C4-2B (cell line): Measurements from ENCODE around the gene SHQ1.
"Not testable (repeated sequence)": the region's sequence is repeated elsewhere in the genome, so short reads cannot be mapped to it uniquely, and the experiment has no call there.

Experiments
- H3K27ac ChIP-seq: fragments of 450-650 bp; 2 replicates; pipeline ENCODE4 v1.5.1; 2017
- ZFX ChIP-seq: fragments of 450-650 bp; IDR thresholded peaks from 2 replicates; pipeline ENCODE4 v1.6.1; 2017
- TF ChIP-seq, protein P1 (sequence below): fragments of 450-650 bp; conservative IDR thresholded peaks from 2 replicates; pipeline ENCODE4 v1.5.1; 2017; ENCODE audit warnings: mild to moderate bottlenecking

SHQ1 gene

DNA sequence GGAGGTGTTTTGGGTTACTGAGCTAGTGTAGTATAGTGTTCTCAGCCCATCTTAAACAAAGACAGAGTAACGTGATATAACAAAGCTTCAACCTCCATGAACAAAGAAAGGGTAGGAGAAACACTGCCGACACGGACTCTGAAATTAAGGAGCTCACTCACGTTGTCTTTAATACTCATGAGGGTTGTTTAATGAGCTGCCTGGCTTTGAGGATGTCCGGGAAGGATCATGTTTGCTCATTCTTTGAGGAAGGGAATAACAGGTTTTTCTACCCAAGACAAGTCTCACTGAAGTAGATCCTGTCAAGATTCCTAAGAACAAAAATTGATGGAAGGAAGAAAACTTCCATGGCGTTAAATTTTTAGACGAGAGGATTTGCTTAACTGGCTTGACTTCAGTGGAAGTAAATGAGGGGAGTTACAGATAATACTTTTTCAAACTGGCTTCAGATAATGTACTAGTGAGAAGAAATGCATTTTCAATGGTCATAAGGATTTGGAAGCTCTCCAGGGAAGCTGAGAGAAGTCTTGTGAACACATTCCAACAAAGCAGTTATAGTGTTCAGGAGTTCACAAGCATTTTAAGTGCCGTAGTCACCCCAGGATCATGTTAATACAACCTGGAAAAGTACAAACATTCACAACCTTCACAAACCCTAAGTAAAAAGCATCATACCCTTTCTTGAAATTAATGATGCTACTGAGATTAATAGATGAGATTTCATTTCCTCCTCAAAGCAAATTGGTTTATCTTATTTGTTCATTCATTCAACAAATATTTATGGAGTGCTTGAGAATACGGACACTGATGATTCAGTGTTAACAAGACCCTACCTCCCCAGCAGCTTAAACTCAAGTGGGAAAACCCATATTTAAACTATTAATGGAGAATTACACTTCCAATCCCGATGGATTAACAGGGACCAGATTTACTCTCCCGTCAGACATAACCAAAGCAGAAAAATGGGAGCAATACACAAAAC is 101.5 kb downstream of the SHQ1 start:
- no peak for TF ChIP-seq ZFX
- TF ChIP-seq, protein P1, sequence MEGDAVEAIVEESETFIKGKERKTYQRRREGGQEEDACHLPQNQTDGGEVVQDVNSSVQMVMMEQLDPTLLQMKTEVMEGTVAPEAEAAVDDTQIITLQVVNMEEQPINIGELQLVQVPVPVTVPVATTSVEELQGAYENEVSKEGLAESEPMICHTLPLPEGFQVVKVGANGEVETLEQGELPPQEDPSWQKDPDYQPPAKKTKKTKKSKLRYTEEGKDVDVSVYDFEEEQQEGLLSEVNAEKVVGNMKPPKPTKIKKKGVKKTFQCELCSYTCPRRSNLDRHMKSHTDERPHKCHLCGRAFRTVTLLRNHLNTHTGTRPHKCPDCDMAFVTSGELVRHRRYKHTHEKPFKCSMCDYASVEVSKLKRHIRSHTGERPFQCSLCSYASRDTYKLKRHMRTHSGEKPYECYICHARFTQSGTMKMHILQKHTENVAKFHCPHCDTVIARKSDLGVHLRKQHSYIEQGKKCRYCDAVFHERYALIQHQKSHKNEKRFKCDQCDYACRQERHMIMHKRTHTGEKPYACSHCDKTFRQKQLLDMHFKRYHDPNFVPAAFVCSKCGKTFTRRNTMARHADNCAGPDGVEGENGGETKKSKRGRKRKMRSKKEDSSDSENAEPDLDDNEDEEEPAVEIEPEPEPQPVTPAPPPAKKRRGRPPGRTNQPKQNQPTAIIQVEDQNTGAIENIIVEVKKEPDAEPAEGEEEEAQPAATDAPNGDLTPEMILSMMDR = no peak
- peak overlapping the region; percentile 94 for H3K27ac ChIP-seq

DNA sequence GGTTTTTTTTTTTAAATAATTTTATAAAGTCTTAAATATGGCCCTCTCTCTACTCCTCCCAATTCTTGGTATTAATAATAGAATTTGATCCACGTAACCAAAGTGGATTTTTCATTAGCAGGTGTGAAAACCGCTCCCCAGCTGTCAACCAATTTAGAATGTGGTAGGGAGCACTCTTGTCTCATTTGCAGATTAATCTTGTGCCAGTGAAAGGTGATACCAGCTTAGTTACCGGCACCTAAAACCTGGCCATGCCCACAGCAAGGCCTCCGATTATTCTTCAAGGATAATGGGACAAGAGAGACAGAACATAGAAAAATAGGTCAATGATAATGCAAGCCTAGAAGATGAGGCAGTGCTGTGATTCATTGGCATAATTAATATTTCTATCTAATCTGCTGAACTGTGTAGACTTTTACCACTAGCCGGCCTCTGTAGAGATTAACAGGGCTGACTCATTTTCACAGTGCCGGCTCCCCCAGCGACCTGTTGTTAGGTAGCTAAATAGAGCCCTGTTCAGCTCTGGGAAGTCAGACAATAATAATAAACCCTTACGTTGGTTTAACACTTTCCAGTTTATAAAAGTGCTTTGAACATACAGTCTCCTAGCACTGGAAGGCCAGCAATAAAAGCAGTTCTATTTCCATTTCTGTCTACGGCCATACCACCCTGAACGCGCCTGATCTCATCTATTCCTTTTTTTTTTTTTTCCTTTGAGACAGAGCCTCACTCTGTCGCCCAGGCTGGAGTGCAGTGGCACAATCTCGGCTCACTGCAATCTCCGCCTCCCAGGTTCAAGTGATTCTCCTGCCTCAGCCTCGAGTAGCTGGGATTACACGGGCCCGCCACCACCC is 102.9 kb downstream of the SHQ1 start:
- H3K27ac ChIP-seq = peak overlapping the region; percentile 88
- no peak for TF ChIP-seq ZFX
- TF ChIP-seq, protein P1 = no peak

DNA sequence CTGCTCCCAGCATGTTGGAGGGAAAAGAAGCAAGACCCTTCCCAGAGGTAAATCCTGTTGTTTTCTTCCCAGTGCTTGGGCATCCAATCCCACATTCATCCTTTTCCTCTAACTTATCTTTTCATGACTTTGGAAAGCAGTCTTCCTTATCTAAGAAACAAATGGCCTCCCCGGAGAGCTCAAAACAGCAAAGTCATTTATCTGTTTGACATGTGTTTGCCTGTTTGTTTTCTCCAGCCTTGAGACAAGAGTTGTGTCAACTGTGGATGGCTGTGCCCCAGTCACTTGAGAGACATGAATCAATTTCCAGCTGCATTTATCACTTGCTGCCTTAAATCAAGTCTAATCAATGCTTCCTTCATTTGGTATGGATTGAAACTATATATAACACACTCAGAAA is 103.9 kb downstream of the SHQ1 start:
- TF ChIP-seq, protein P1 = no peak
- no peak for TF ChIP-seq ZFX
- no peak overlapping the region; the same call in 1 of the 2 replicates for H3K27ac ChIP-seq

DNA sequence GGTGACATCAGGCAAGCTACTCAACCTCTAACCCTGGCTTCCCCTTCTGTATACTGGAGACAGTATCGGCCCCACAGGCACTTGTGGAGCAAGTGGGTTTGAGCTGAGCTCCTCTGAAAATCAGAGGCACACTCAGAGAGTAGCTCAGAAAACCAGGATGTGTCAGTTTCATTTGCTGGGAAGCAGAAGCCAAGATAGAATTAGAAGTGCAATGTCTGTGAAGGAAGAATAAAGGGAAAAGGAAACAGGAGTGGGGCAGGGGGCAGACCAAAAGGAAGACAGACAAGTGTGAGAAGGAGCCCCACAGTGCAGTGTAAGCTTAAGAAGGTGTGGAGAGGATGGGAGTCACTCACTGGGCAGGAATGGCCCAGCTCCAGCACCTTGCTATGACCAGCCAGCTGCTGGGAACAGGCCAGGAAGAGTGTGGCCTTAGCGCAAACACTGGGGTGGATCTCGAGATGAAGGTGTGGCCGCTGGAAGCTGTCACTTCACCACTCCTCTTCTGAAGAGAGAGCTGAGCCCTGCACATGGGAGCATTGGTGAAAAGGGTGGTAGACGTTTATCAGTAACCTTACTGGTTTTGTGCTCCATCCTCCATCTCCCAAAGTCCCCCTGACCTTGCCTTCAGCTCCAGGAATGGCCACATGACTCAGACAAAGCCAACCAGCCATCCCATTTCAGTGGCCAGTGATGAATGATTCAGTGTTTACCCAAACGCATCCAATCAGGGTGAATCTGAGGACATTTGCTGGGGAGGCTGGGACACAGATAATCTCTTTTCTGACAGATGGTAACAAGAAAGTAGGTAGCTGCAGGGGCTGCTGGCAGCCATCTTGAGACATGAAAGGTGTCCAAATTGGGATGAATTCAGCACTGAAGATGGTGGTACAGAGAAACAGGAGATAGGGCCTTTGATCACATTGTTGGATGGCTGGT is 108.4 kb downstream of the SHQ1 start:
- TF ChIP-seq, protein P1 = no peak
- no peak for TF ChIP-seq ZFX
- H3K27ac ChIP-seq = no peak overlapping the region

DNA sequence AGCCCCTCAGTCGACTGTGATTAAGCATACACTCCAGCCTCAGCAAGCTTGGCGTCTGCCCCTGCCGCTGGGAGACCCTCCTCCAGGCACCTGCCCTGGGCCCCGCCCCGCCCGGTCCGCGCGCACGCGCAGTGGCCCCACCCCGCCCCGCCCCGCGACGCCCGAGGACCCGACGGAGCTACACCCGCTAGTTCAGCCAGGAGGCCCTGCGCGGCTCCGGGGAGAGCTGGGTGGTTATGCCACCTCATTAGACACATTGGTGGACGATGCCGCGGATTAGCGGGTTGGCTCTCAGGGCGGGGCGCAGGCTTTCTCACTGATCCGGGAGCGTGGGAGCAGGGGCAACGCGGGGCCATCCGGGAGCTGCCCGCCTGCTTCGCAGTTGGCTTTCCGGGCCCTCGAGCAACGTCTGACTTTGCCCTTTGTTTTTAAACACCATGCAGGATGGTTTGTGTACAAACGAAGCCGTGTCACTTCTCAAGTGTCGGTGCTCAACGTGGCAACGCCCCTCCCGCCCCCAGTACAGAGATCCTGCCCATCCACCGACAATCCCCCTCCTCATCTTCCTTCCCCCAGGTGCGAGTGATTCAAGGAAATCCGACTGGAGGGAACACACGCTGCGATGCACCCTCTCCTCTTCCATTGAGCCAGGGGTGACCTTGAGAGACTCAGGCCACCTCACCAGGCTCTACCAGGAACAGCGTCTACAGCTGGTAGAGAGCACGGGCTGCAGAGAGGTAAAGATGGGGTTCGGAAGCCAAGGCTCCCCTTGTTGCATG is 109.3 kb downstream of the SHQ1 start:
- TF ChIP-seq, protein P1 = no peak
- no peak for TF ChIP-seq ZFX
- H3K27ac ChIP-seq = no peak overlapping the region

DNA sequence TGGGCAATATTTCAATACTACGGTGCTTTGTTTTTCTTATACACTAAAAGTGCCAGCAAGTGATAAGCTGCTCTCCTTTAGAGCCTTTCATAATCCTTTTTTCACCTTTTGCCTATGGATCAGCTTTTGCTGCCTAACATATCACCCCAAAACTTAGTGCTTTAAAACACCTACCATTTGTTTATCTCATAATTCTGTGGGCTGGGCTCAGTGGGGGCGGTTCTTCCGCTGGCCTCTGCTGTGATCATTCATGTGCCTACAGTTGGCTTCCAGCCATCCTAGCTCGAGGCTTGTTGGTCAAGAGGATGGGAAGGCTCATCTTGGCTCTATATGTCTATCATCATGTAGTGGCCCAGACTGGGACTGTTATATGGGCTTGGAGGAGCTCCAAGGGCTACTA is 113.2 kb downstream of the SHQ1 start:
- not testable (repeated sequence) for H3K27ac ChIP-seq
